GM21717 (cell line): ENCODE results near the gene KCNIP3.

ENCODE experiments used
- ATAC-seq: cut with Tn5 transposase; IDR thresholded peaks from one replicate; pipeline ENCODE4 v1.9.1; 2021; ENCODE audit warnings: mild to moderate bottlenecking, moderate library complexity; ENCODE audit not compliant: unreplicated experiment

KCNIP3 gene

DNA sequence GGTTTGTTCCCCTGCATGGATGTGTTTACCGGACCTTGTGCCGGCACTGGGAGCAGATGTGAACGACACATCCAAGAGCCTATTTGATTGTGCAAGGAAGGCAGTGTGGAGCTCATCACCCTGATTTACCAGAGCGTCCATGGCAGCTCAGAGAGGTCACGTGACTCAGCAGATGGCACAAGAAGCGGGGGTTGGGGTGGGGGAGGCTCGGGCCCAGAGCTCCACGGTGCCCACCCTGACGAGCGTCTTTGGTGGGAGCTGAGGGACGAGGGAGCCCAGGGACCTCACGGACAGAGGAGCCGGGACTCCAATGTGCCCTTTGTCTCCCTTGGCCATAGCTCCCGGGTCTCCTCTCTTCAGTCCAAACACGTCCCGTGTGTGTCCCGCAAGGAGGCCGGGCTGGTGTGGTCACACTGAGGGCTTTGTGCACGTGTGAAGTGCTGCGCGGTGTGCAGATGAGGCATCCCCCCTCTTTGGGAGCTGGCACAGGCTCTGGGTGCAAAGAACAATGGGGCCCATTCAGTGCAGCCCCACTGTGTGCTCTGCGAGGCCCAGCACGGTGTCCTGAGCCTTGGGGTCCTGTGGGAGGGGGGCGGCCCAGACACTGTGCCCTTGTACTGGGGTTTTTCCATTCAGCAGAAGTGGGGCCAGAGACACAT, 15.5 kb downstream of the KCNIP3 start:
- no peak for ATAC-seq

DNA sequence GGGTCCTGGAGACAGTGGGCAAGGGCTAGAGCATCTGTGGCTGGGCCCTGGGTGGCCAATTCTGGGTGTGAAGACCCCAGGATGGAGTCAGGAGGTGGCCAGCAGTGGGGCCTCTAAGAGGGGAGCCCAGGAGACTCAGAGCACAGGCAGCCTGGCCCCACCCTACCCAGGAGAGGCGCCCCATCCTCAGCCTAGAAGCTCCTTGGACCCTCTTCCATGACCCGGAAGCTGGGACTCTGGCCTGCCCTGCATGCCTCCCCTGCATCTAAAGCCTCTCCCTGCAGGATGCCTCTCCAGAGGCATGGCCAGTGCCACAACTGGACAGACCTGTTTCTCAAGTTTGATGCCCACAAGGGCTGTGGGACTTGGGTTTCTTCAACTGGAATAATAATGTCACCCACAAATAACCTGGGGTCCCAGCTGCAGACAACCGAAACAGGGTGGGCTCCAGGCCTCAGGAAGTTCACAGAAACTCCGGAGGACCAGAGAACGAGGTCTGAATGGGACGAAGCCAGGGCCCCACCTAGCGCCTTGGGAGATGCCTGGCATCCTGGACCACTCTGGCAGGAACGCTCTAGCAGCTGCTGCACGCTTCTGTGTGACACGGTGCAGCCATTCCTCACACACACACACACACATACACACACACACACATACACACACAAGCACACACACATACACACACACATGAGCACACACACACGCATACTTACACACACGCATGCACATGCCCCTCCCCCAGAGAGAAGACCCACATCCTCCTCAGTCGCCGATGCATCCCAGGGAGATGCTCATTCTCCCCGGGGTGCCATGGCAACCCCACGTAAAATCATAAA, 16.4 kb downstream of the KCNIP3 start:
- ATAC-seq = no peak

DNA sequence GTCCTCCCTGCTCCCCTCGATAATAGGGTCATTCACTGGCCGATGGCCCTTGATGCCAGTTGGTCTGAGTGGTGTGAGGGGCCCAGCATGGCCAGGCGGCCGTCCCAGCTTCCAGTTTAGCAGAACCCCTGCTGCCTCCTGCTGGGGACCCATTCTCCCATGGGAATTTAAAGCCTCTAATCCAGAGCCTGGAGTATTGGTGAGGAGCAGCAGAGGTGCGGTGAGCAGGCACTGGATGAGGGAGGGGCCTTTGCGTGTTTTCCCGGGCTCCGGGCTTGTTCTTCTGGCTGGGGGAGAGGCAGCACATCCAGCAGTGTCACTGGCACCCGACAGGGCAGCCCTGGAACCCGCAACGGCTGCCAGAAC, 17.4 kb downstream of the KCNIP3 start:
- no peak for ATAC-seq

DNA sequence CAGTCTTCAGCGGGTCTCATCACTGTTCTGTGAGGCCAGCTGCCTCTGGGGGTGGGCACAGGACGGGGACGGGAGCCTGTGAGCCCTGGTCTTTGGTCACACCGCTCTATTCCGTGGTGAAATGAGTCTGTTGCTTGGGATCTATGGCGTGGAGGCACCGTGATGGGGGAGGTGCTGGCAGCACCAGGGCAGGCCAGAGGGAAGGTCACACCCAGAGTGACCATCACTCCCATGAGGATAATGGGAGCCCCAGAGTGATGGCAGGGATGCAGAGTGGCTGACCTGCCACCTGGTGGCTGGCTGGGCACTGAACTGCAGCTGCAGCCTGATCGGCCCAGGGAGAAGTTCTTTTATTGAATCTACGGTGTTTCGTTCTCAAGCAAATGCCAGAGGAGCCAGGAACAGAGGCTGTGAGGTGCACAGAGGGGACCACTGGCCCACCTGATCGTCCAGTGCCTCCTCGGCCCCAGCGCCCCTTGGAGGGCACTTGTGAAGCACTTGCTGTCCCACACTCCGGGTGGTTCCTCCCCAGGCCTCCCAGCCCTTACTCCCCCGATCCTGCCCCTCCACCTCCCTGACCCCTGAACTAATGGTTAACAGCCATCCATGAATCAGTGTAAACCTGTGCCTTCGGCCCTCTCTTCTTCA, 17.9 kb downstream of the KCNIP3 start:
- no peak for ATAC-seq

DNA sequence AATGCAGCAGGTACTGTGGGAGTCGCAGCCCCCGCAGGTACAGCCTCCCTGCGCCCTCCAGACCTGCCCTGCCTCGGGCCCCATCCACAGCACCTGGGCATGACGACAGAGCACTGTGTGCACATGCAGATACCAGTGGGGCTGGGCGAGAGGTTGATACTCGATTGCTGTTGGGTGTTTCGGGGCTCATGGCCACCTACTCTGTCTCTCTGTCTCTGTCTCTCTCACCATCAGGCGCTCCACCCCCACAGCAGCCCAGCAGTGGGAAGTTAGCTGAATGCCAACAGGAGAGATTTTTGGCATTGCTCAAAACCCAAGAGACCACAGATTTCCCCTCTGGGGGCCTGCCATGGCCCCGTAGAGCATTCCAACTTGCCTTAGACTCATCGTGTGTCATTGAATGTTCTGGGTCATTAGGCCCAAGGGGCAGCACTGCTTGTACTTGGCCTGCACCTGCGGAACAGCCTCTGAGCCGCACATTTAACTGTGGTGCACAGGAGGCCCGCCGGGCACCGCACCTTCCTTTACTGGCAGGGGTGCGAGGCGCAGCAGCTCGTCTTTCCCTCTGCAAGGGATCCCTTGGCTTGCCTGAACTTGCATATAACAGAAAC, 18.8 kb downstream of the KCNIP3 start:
- ATAC-seq = no peak

DNA sequence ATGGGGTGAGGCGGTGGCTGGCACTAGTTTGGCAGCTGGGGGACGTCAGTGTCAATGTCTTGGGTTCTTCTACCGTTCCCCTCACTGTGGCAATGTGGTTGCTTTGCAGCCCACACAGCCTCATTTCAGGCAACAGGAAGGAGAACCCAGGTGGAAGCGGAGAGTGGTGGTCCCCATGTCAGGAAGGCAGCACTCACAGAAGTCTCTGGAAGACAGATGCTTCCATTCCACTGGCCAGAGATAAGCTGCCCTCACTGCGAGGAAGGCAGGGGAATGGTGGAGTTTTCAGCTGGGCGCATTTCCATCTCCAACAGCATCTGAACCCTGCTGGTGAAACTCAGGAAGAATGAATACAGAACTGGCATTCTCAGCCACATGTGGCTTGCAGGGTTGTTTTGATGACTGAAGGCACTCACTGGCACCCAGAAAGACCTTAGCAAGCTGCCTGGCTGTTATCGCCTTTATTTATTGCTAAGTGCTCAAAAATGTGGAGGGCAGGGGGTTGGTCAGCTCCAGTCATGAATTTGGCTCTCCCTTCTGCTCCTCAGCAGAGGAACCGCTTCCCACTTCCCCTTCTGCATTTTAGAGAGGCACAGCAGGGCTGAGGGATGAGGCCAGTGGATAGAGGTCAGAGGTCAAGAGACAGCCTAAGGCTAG, 19.4 kb downstream of the KCNIP3 start:
- no peak for ATAC-seq

DNA sequence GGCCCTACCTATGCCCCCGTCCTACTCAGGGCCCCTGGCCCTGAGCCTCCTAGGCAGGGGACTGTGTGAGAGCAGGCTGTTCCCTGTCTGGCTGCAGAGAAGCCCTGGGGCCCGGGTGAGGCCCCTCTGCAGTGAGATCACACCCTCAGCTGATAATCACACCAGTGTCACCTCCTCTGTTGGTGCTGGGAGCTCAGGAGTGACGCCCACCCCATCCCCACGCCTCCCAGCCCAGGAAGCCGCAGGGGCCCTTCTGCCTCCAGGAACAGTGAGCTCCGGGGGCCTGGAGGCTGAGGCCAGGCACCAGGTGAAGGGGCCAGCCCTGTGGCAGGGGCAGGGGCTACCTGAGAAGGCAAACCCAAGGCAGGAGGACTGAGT, 20.0 kb downstream of the KCNIP3 start:
- ATAC-seq = no peak

DNA sequence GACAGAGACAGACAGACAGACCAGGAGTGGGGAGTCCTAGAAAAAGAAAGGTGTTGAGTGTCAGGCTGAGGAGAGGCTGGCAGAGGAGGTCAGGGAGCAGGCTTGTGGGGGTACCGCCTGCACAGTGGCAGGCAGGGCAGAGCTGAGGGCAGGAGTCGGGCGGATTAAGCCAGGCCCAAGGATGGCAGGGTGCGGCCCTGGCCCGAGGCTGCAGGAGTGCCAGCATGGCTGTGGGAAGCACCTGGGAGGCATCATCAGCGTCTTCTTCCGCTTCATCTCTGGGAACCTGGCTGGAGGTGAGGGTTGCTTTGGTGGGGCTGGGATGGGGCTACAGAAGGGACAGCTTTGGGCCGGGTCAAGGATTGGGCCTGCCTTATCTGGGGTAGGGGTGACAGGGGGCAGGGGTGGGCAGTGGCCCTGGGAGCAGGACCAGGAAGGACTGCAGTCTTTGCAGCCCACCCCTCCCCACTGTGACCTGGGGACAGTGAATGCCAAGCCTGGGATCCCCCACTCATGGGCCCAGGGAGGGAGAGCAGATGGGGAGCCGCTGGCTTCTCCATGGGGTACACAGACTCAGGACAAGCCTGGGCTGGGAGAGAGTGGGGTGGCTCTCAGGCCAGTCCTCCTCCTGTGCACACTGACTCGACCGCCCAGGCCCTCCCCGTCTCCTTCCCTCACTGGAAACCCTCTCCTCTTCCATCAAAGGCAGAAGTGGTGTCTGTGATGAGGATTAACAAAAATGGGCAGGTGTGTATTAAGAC, 20.7 kb downstream of the KCNIP3 start:
- no peak for ATAC-seq

DNA sequence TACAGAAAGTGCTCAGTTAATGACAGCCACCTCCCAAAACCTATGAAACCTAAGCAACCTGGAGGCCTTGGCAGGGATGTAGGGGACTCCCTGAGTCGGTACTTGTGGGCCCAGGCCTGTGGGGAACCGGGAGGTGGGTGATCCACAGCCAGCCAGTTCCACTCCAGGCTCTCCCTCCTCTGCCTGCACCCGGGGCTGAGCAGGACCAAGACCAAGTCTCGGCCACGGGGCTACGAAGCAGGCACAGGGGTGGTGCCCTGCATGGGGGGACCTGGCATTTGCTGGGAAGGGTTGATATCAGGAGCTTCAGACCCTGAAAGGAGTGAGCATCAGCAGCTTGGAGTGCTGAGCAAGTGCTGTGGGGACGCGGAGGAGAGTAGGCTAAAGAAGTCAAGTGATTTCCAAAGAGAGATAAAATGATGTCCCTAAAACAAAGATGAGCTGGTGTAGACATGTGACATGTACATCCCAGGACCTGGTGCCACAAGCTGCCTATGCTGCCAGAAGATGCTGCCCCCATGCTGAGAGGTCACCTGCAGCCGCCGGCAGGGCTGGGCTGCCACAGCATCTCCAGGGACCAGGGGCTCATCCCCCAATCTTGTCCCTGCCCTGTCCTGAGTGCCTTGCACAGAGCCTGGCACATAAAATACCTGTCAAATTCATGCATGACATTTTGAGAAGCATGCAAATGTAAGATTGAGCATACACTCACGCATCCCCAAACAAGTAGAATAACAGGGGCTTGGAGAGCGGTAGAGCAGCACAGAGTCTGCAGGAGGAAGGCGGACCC, 21.5 kb downstream of the KCNIP3 start:
- ATAC-seq = no peak

DNA sequence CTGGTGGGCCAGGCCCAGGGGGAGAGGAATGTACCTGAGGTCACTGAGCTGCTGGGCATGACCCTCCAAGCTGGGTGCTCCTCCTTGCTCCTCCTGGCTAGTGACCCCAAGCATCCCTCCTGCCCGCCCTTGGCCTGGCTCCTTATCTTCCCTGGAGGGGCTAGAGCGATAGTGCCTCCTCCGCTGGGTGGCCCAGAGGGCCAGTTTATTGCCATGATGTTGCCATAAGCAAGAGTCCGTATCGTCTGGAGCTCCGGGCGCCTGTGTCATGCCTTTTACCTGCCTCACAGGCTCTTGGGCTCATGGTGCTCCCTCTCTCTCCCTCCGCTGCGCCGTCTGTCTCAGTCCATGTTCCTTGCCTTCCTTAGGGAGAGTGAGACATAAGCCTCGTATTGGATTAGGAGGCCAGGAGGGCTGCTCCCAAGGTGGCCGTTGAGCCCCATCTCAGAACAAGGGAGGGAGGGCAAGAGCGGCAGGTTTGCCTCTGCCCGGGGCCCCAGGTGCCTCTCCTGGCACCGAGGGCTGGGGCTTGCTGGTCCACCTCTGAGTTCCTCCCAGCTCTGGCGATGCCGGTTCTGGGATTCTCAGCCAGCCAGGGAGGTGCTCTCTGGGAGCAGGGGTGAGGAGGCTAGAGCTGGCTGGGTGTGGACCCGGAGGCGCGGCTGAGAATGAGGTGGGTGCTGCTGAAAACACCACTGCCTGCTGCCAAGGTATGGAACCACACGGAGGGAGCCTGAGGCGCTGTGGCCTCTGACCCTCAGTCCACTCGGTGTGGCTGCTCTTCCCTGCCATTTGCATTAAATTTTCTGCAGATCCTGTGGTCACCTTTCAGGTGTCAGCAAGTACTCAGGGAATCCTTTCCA, 22.6 kb downstream of the KCNIP3 start:
- ATAC-seq = no peak

DNA sequence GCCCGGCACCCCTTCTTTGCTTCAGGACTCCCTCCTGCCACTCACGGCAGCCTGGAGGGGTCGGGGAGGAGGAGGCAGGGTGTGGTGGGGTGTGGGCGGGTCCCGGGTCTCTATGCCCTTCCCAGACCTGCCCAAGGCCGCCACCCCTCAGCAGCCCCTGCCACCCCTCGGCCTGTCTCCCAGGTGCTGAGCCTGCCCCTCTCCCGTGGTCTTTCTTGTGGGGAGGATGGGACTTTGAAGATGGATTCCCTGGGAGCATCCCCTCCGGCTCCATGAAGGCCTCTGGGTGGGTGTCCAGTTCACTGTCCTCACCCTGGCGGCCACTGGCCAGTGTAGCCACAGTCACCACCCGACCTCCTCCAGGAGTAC, 23.2 kb downstream of the KCNIP3 start:
- no peak for ATAC-seq

DNA sequence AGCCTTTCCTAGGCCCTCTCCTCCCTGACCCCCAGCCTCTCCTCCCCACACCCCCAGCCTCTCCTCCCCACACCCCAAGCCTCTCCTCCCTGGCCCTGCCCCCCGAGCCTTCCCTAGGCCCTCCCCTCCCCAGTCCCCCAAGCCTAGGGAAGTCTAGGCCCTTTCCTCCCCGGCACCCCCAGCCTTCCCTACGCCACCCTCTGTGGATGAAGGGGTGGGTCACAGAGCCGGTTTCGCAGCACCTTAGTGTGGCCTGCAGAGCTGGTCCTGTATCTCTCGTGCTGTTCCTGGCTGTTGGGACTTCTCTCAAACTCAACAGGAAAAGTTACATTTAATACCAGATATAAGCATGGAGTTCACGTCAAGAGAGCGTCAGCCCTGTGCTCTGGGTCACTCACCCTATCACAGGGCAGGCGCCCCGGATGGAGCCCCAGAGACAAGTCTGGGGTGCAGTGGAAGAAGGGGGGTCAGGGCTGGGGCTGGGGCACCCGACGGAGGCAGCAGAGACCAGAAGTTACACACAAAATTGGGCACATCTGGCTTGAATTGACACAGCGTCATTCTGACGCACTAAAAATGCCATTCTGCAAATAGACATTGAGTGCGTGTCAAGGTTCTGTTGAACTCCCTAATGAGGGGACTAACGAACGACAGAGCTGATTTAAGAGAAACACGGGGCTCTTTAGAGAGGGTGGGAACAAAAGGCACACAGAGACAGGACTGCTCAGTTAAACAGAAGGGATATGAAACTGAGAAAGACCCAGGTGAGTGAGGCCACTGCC, 24.0 kb downstream of the KCNIP3 start:
- no peak for ATAC-seq

DNA sequence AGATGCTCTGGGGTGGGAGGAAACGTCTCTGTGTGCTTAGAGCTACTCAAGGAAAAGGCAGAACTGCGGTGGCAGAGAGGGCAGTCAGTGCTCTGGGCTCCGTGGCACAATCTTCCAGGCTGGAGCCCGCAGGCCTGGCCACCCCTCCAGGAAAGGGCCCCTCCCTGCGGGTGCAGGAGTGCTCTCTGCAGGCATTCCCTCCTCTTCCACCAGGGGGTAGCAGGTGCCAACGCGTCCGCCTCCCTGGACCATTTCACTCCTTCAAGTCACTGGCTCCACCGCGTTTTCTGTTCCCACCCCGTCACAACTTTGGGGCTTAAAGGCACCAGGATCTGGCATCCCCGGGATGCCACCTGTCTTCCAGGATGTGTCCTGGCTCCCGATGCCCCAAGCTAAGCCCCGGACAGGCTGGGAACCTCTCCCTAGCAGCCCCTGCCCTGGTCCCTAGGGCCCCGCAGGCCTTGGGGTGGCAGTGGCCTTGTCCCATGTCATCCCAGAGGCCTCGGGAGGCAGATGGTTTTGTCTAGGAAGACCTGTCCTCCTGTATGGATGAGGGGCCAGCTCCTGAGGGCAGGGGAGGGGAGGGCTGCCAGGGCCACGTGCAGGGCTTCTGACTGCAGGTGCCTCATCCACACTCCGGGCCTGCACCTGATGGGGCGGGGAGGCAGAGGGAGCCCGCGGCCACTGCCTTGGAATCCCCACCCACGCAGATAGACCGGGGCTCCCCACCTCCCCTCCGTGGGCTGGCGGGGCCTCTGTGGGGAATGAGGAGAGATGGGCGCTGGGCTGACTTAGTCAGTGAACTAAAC, 26.4 kb downstream of the KCNIP3 start:
- ATAC-seq = no peak

DNA sequence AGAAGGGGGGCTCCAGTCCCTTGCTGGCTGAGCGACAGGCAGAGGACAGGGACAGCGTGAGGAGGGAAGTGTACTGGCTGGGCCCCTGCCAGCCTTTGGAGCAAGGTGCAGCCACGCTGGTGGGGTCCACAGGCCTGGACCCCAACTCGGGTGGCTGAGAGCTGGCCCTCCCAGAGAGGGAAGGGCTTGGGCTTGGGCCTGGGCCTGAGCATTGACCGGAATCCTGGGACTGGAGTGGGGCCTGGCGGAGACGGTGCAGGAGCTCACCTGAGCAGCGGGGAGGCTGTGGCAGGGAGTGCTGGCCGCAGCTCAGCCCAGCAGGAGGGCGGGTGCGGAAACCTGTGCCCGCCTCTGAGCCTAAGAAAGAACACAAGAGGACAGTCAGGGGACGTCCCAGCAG, 27.9 kb downstream of the KCNIP3 start:
- ATAC-seq = no peak

DNA sequence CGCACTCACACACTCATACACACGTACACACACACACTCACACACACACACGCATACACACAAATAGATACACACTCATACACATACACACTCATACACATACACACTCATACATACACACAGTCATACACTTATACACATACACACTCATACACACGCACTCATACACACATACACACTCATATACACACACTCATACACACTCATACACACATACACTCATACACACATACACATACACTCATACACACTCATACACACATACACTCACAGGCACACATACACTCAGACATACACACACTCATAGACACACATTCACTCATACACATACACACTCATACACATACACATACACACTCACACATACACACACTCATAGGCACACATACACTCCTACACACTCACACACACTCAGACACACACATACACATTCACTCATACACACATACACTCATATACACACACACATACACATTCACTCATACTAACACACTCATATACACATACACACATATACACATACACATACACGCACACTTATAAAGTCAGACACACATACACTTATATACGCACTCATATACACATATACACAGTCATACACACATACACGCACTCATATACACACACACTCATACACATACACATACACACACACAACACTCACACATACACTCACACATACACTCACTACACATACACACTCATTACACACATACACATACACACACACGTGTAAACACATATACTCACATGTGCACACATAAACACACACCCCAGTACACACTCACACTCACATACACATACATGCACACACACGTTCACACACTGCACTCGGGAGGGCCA, 28.7 kb downstream of the KCNIP3 start:
- ATAC-seq = no peak

DNA sequence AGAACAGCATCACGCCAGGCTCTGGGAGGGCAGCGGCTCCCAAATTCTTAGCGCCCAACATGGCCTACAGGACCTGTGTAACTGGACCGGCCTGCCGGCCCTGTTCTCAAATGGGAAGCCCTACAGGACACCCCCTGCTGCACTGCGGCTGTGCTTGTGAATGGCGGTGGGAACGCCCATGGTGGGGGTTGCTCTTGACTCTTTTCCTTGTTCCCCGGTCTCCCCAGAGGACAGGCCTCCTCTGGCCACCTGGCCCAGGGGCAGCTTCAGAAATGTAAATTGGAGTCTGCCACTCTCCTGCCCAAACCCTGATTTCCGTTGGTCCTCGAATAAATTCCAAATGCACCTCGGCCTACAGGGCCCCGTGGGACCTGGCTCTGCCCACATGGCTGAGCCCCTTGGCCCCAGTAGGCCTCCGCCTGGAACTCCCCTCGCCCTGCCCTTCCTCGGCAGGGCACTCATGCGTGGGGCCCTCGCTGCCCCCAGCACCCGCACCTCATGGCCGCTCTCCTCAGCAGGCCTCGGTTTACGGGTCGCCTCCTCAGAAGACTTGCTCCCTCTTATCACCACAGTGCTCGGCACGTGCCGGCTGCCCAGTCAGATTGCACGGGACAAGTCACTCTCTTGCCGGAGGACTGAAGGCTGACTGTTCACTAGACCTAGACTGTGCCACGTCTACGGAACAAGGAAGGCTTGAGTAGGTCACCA, 29.4 kb downstream of the KCNIP3 start:
- ATAC-seq = no peak
